ENCODE data around the gene YLPM1. TPM values are rescaled to one million over a fixed set of nuclear protein-coding genes. Genes with fewer than 3 reads are reported as not detected.

The YLPM1 gene
- total and polyA plus RNA-seq, 10 of the 15 experiments (the other 5 are each of a cell fraction or from before 2014, with no cell fraction given) = 11.1 to 48.2 (median 18.0) TPM

- BruUV-seq (replicated peaks) = TSS peak; percentile 12
- RAD21 ChIA-PET (ENCODE audit: unreplicated experiment) = interaction anchor here (1.1 to 2.4 kb wide), 6 partner anchors 15 to 220 kb away, joined by 3 to 7 read pairs (median 3); partner anchors contain the start of gene YLPM1
- no peak overlapping the region for H3K9ac ChIP-seq (ENCODE audit: control insufficient read depth, insufficient read depth, low read length)
- ATAC-seq (no peak), DNase-seq (ENCODE audit: low read depth, low spot score) (no peak), FAIRE-seq (no peak)
- H3K4me1 ChIP-seq (ENCODE audit: control insufficient read depth, insufficient read depth, low read length) = peaks cover 42% of the 10 kb centered on the region
- TF ChIP-seq RUNX3 (IDR thresholded peaks at IDR 0.05; ENCODE audit: low read length) (0 out of 2 replicates have a peak, but pooled peaks have one; percentile 5), POLR2A (IDR thresholded peaks at IDR 0.05; ENCODE audit: low read depth, low read length) (no peak)
- peaks cover 4 to 5% of the 10 kb centered on the region in 2 experiments for H3K36me3 ChIP-seq (ENCODE audit: control insufficient read depth in 2 of 2, insufficient read depth in 2 of 2, low read length in 1 of 2)
- no peak overlapping the region for H3K4me2 ChIP-seq (ENCODE audit: control insufficient read depth, insufficient read depth)
- POLR2A ChIA-PET = interaction anchor here (0.5 to 0.6 kb wide), 2 partner anchors 49 to 1046 kb away, joined by 3 to 4 read pairs; no protein-coding TSS in a partner anchor
- peak overlapping the region; percentile 60; the same call in 1 of the 2 replicates for H3K27ac ChIP-seq (ENCODE audit: control insufficient read depth, insufficient read depth)
- 76% methylated on average over 5 of the region's 5 CpGs for WGBS (ENCODE audit: insufficient coverage, insufficient replicate concordance, low lambda C conversion rate, missing lambda C conversion rate)
- H3K9me3 ChIP-seq (replicated peaks; ENCODE audit: control insufficient read depth, insufficient read depth, low read length) = no peaks in the 10 kb centered on the region
- in situ Hi-C loops (cut with MboI) (no loop called here), intact Hi-C loops (cut with micrococcal nuclease; ENCODE audit: unreplicated experiment) (no loop called here)
- no peak overlapping the region for H2AFZ ChIP-seq (ENCODE audit: control insufficient read depth, low read depth, low read length)
- H4K20me1 ChIP-seq (ENCODE audit: control insufficient read depth, insufficient read depth) = no peaks in the 10 kb centered on the region
- no peaks in the 10 kb centered on the region for H3K27me3 ChIP-seq (replicated peaks in 1 of 2; ENCODE audit: control insufficient read depth in 2 of 2, insufficient read depth in 2 of 2, low read length in 1 of 2)
- CTCF ChIA-PET = interaction anchor here (0.9 to 10.6 kb wide), 7 partner anchors 8 to 226 kb away, joined by 3 to 106 read pairs (median 8); no protein-coding TSS in a partner anchor
- SMC1A ChIA-PET (ENCODE audit: uncharacterized antibody, unreplicated experiment) = interaction anchor here (0.7 to 3.4 kb wide), 8 partner anchors 9 to 226 kb away, joined by 3 to 11 read pairs (median 3); partner anchors contain the start of gene YLPM1
- H3K79me2 ChIP-seq (ENCODE audit: control insufficient read depth, insufficient read depth, low read length) = no peaks in the 10 kb centered on the region
- no peak overlapping the region for H3K4me3 ChIP-seq
Measured at GRCh38 chr14:74834692-74835392, 71.7 kb downstream of the YLPM1 start.

DNA sequence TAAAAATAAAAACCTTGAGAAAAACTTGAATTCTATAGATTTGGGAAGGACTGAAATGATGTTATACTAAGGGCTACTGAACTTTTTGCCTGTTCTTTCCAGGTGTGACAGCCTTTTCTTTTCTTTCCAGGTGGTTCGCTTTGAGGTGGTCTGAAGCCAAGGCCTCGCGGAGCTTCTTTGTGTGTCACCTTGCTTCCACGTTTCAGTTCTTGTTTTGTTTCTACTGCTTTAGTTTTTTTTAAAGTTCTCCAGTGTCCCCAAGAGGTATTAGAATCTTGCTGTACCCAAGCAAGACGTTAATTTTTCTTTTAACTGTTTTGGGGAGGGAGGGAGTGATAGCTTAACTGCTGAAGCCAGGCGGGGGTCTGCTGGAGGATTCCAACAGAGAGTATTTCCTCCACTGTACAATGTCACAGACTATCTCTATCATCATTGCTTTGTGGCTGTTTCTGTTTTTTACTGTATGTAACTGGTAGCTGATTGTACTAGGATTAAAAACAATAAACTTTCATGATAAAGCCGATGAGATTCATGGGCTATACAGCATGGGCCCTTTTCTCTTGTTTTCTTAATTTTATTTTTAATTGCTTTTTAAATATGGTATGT is 72.6 kb downstream of the YLPM1 start:
- H3K4me3 ChIP-seq = no peak overlapping the region
- intact Hi-C loops (cut with micrococcal nuclease; ENCODE audit: unreplicated experiment) = no loop called here
- peak; percentile 23 for DNase-seq (ENCODE audit: low read depth, low spot score)
- BruUV-seq (replicated peaks) = no TSS peak
- peak; percentile 61 for ATAC-seq
- POLR2A ChIA-PET = interaction anchor here (0.5 to 0.6 kb wide), 4 partner anchors 48 to 1047 kb away, joined by 3 to 4 read pairs (median 3); no protein-coding TSS in a partner anchor
- H3K9me3 ChIP-seq (replicated peaks; ENCODE audit: control insufficient read depth, insufficient read depth, low read length) = no peaks in the 10 kb centered on the region
- no peaks in the 10 kb centered on the region for H4K20me1 ChIP-seq (ENCODE audit: control insufficient read depth, insufficient read depth)
- H3K79me2 ChIP-seq (ENCODE audit: control insufficient read depth, insufficient read depth, low read length) = no peaks in the 10 kb centered on the region
- H3K27me3 ChIP-seq (replicated peaks in 1 of 2; ENCODE audit: control insufficient read depth in 2 of 2, insufficient read depth in 2 of 2, low read length in 1 of 2) = no peaks in the 10 kb centered on the region
- H2AFZ ChIP-seq (ENCODE audit: control insufficient read depth, low read depth, low read length) = peak overlapping the region; percentile 51; the same call in 1 of the 2 replicates
- in situ Hi-C loops (cut with MboI) = no loop called here
- SMC1A ChIA-PET (ENCODE audit: uncharacterized antibody, unreplicated experiment) = interaction anchor here (0.7 to 3.4 kb wide), 11 partner anchors 10 to 227 kb away, joined by 3 to 11 read pairs (median 3); partner anchors contain the start of gene YLPM1
- peak; percentile 86 for FAIRE-seq
- H3K27ac ChIP-seq (ENCODE audit: control insufficient read depth, insufficient read depth) = peak overlapping the region; percentile 60
- RAD21 ChIA-PET (ENCODE audit: unreplicated experiment) = interaction anchor here (0.7 to 2.4 kb wide), 8 partner anchors 14 to 228 kb away, joined by 3 to 7 read pairs (median 3); partner anchors contain the start of genes ACYP1 and YLPM1
- H3K4me1 ChIP-seq (ENCODE audit: control insufficient read depth, insufficient read depth, low read length) = peaks cover 50% of the 10 kb centered on the region
- WGBS (ENCODE audit: insufficient coverage, insufficient replicate concordance, low lambda C conversion rate, missing lambda C conversion rate) = 32% methylated on average over 7 of the region's 7 CpGs
- H3K9ac ChIP-seq (ENCODE audit: control insufficient read depth, insufficient read depth, low read length) = 0 out of 2 replicates have a peak overlapping the region, but pooled peaks have one; percentile 11
- H3K36me3 ChIP-seq (ENCODE audit: control insufficient read depth in 2 of 2, insufficient read depth in 2 of 2, low read length in 1 of 2) = peaks cover under 1 to 1% of the 10 kb centered on the region in 2 experiments
- CTCF ChIA-PET = interaction anchor here (0.6 to 10.6 kb wide), 9 partner anchors 9 to 227 kb away, joined by 3 to 106 read pairs (median 7); partner anchors contain the start of gene YLPM1
- peak overlapping the region; percentile 60 for H3K4me2 ChIP-seq (ENCODE audit: control insufficient read depth, insufficient read depth)
- TF ChIP-seq, protein P1, sequence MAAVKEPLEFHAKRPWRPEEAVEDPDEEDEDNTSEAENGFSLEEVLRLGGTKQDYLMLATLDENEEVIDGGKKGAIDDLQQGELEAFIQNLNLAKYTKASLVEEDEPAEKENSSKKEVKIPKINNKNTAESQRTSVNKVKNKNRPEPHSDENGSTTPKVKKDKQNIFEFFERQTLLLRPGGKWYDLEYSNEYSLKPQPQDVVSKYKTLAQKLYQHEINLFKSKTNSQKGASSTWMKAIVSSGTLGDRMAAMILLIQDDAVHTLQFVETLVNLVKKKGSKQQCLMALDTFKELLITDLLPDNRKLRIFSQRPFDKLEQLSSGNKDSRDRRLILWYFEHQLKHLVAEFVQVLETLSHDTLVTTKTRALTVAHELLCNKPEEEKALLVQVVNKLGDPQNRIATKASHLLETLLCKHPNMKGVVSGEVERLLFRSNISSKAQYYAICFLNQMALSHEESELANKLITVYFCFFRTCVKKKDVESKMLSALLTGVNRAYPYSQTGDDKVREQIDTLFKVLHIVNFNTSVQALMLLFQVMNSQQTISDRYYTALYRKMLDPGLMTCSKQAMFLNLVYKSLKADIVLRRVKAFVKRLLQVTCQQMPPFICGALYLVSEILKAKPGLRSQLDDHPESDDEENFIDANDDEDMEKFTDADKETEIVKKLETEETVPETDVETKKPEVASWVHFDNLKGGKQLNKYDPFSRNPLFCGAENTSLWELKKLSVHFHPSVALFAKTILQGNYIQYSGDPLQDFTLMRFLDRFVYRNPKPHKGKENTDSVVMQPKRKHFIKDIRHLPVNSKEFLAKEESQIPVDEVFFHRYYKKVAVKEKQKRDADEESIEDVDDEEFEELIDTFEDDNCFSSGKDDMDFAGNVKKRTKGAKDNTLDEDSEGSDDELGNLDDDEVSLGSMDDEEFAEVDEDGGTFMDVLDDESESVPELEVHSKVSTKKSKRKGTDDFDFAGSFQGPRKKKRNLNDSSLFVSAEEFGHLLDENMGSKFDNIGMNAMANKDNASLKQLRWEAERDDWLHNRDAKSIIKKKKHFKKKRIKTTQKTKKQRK (IDR thresholded peaks at IDR 0.05; ENCODE audit: low read depth, low read length) = no peak
- peak; percentile 61 to 62; a peak in 3 of 4 replicates for TF ChIP-seq IKZF2 (IDR thresholded peaks at IDR 0.05)
- no peak for TF ChIP-seq IRF4 (IDR thresholded peaks at IDR 0.05; ENCODE audit: low read depth, low read length)
- no peak for TF ChIP-seq ASH2L (IDR thresholded peaks at IDR 0.05; ENCODE audit: borderline replicate concordance, low read depth)
- TF ChIP-seq SP1 (IDR thresholded peaks at IDR 0.05; ENCODE audit: low read depth, low read length) = no peak
